ENCODE data around the gene MIXL1.
"Not testable (repeated sequence)": the region's sequence is repeated elsewhere in the genome, so short reads cannot be mapped to it uniquely, and the experiment has no call there.

The MIXL1 gene

DNA sequence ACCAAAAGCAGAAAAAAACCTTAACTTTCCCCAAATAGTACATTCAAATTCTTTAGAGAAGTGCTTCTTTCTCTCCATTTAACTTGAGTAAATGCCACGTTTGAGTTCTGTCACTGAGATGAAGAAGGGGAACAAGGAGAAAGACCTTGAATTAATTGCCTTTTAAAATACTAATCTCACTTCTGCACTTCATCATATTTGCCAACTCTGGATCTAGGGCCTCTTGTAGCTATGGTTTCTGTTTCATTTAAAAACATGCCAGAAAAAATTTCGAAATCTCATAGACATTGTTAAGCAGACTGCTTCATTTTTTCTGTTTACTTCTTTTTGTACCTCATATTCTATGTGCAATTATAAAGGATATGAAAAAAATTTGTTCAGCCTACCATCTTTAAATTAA lies 24.6 kb downstream of the MIXL1 start:
- in situ Hi-C loops (cut with MboI; ENCODE audit: low sequenced_read_pairs, unreplicated experiment) = no loop called here
- no peak for DNase-seq (ENCODE audit: low spot score)
- TF ChIP-seq, protein P1, sequence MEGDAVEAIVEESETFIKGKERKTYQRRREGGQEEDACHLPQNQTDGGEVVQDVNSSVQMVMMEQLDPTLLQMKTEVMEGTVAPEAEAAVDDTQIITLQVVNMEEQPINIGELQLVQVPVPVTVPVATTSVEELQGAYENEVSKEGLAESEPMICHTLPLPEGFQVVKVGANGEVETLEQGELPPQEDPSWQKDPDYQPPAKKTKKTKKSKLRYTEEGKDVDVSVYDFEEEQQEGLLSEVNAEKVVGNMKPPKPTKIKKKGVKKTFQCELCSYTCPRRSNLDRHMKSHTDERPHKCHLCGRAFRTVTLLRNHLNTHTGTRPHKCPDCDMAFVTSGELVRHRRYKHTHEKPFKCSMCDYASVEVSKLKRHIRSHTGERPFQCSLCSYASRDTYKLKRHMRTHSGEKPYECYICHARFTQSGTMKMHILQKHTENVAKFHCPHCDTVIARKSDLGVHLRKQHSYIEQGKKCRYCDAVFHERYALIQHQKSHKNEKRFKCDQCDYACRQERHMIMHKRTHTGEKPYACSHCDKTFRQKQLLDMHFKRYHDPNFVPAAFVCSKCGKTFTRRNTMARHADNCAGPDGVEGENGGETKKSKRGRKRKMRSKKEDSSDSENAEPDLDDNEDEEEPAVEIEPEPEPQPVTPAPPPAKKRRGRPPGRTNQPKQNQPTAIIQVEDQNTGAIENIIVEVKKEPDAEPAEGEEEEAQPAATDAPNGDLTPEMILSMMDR (IDR thresholded peaks at IDR 0.05; ENCODE audit: borderline replicate concordance, control extremely low read depth, extremely low read depth, insufficient read depth, missing control alignments) = no peak

DNA sequence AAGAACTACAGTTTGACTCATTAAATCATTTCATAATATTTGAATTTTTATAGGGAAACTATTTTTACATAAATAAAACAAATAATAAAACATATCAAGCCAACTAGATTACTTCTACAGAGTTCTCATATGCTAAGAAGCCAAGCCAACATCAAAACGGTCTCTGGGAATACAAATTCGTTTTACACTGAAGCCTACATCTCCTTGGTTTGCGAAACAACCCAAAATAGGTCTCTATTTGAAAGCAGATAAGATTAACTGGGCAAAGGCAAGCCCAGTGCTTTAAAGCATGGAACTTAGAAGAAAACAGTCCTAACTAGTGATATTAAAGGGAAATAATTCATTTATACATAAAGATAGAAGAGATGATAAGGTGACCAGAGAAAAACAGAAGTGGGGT lies 25.3 kb downstream of the MIXL1 start:
- in situ Hi-C loops (cut with MboI; ENCODE audit: low sequenced_read_pairs, unreplicated experiment) = no loop called here
- DNase-seq (ENCODE audit: low spot score) = no peak
- TF ChIP-seq, protein P1 (IDR thresholded peaks at IDR 0.05; ENCODE audit: borderline replicate concordance, control extremely low read depth, extremely low read depth, insufficient read depth, missing control alignments) = no peak

DNA sequence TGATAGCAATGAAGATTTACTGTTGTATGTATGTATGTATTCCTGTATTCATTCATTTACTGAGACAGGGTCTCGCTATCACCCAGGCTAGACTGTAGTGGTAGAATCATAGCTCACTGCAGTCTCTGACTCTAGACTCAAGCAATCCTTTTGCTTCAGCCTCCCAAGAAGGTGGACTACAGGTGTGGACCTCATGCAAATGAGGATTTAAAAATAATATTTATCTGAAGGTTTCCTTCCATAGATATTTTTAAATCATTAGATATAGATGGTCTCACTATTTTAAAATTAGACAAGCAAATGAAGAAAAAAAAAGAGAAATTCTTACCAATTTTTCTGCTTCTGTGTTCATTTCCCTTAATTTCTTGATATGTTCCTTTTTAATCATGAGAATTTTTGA lies 27.0 kb downstream of the MIXL1 start:
- no peak for DNase-seq (ENCODE audit: low spot score)
- TF ChIP-seq, protein P1 (IDR thresholded peaks at IDR 0.05; ENCODE audit: borderline replicate concordance, control extremely low read depth, extremely low read depth, insufficient read depth, missing control alignments) = no peak
- in situ Hi-C loops (cut with MboI; ENCODE audit: low sequenced_read_pairs, unreplicated experiment) = no loop called here

DNA sequence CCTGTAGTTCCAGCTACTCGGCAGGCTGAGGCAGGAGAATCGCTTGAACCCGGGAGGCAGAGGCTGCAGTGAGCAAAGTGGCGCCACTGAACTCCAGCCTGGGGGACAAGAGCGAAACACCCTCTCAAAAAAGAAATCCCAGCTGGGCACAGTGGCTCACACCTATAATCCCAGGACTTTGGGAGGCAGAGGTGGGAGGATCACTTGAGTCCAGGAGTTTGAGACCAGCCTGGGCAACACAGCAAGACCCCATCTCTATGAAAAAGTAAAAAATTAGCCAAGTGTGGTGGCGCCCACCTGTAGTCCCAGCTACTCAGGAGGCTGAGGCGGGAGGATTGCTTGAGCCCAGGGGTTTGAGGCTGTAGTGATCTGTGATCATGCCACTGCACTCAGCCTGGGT lies 29.4 kb downstream of the MIXL1 start:
- DNase-seq (ENCODE audit: low spot score); in situ Hi-C loops (cut with MboI; ENCODE audit: low sequenced_read_pairs, unreplicated experiment): not testable (repeated sequence)

DNA sequence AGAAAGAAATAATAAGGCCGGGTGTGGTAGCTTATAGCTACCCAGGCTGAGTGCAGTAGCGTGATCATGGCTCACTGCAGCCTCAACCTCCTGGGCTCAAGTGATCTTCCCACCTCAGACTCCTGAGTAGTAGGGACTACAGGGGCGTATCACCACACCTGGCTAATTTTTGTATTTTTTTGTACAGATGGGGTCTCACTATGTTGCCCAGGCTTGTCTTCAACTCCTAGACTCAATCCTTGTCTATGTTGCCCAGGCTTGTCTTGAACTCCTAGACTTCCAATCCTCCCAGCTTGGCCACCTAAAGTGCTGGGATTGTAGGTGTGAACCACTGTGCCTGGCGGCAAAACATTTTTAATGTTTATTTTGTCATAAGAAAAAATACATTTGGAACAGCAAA lies 30.5 kb downstream of the MIXL1 start:
- in situ Hi-C loops (cut with MboI; ENCODE audit: low sequenced_read_pairs, unreplicated experiment) = no loop called here
- TF ChIP-seq, protein P1 (IDR thresholded peaks at IDR 0.05; ENCODE audit: borderline replicate concordance, control extremely low read depth, extremely low read depth, insufficient read depth, missing control alignments) = no peak
- DNase-seq (ENCODE audit: low spot score) = no peak

DNA sequence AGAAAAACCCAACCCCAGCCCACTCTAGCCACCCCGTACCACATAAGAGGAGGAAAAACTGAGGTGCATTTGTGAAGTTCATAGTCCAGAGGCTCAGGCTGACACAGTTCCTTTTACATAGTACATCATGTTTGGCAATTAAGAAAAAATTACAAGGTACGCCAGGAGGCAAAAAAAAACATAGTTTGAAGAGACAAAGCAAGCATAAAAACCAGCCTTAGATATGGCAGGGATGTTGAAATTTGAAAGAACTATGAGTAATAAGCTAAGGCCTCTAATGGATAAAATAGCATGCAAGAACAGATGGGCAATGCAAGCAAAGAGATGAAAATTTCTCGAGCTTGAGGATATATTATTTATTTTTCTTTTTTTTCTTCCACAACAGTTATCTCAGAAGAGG lies 31.9 kb downstream of the MIXL1 start:
- TF ChIP-seq, protein P1 (IDR thresholded peaks at IDR 0.05; ENCODE audit: borderline replicate concordance, control extremely low read depth, extremely low read depth, insufficient read depth, missing control alignments) = no peak
- no peak for DNase-seq (ENCODE audit: low spot score)
- in situ Hi-C loops (cut with MboI; ENCODE audit: low sequenced_read_pairs, unreplicated experiment) = no loop called here

DNA sequence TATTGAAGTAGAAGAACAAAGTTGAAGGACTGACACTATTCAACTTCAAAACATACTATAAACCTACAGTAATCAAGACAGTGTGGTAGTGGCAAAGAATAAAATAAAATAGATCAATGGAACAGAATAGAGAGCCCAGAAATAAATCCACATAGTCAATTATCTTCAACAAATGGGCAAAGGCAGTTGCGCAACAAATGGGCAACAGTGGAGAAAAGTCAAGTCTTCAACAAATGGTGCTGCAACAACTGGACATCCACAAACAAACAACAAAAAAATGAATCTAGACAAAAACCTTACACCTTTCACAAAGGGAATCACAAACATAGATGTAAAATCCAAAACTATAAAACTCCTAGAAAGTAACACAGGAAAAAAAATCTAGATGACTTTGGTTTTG lies 38.4 kb downstream of the MIXL1 start:
- DNase-seq (ENCODE audit: low spot score) = no peak
- in situ Hi-C loops (cut with MboI; ENCODE audit: low sequenced_read_pairs, unreplicated experiment) = no loop called here
- TF ChIP-seq, protein P1 (IDR thresholded peaks at IDR 0.05; ENCODE audit: borderline replicate concordance, control extremely low read depth, extremely low read depth, insufficient read depth, missing control alignments) = no peak
